ENCODE data around the gene KMT2C.
"Not testable (repeated sequence)": the region's sequence is repeated elsewhere in the genome, so short reads cannot be mapped to it uniquely, and the experiment has no call there.

KMT2C gene

GRCh38 chr7:152441168-152441567 lies 5.4 kb upstream of the KMT2C start:
- H3K27ac ChIP-seq (ENCODE audit: low read depth, low read length); H3K27me3 ChIP-seq (ENCODE audit: control insufficient read depth, insufficient read depth, low read length): not testable (repeated sequence)

DNA sequence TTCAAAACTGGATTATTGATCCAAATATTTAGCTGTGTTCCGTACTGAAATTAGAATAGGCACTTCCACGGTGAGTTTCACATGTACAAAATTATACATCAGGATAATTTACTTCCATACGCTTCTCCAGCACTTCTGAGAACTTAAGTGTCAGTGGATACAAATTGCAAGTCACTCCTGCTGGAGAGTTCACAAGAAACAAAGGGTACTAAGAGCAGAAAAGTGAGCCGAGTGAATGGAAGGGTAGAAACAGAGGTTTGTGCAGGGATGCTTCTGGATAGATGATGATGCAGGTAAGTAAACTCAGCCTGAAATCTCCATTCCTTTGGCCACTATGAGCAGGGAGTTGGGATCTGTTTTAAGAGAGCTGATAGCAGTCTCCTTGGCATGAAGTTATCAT lies 2.2 kb upstream of the KMT2C start:
- not testable (repeated sequence) for H3K4me3 ChIP-seq (ENCODE audit: low read depth, low read length); H3K9ac ChIP-seq (ENCODE audit: low read depth, low read length); H3K36me3 ChIP-seq (ENCODE audit: control insufficient read depth, insufficient read depth, low read length); H3K27ac ChIP-seq (ENCODE audit: low read depth, low read length); H3K9me3 ChIP-seq (ENCODE audit: control insufficient read depth, insufficient read depth, low read length); H3K27me3 ChIP-seq (ENCODE audit: control insufficient read depth, insufficient read depth, low read length)
- H3K4me1 ChIP-seq (ENCODE audit: control insufficient read depth, insufficient read depth, low read length): peaks cover 13% of the 10 kb centered on the region

More at GRCh38 chr7:152441168-152441567, 5.4 kb upstream of the KMT2C start:
- not testable (repeated sequence) for H3K4me3 ChIP-seq (ENCODE audit: low read depth, low read length); H3K4me1 ChIP-seq (ENCODE audit: control insufficient read depth, insufficient read depth, low read length); H3K9me3 ChIP-seq (ENCODE audit: control insufficient read depth, insufficient read depth, low read length); H3K36me3 ChIP-seq (ENCODE audit: control insufficient read depth, insufficient read depth, low read length); H3K9ac ChIP-seq (ENCODE audit: low read depth, low read length)

- Histone ChIP-seq H3K4me1 (ENCODE audit: control insufficient read depth, insufficient read depth, low read length) (peaks cover 13% of the 10 kb centered on the region), H3K27ac (ENCODE audit: low read depth, low read length) (peak overlapping the region; percentile 54), H3K9ac (ENCODE audit: low read depth, low read length) (0 out of 2 replicates have a peak overlapping the region, but pooled peaks have one; percentile 44), H3K4me3 (ENCODE audit: low read depth, low read length) (peak overlapping the region; percentile 70)
- H3K36me3 ChIP-seq (ENCODE audit: control insufficient read depth, insufficient read depth, low read length); H3K9me3 ChIP-seq (ENCODE audit: control insufficient read depth, insufficient read depth, low read length); H3K27me3 ChIP-seq (ENCODE audit: control insufficient read depth, insufficient read depth, low read length): not testable (repeated sequence)
These were observed 1.2 kb upstream of the KMT2C start for GRCh38 chr7:152436931-152437575.

GRCh38 chr7:152436111-152436930 lies 518 bp upstream of the KMT2C start:
- no peaks in the 10 kb centered on the region for H3K36me3 ChIP-seq (ENCODE audit: control insufficient read depth, insufficient read depth, low read length)
- H3K4me1 ChIP-seq (ENCODE audit: control insufficient read depth, insufficient read depth, low read length): peaks cover 17% of the 10 kb centered on the region
- H3K9ac ChIP-seq (ENCODE audit: low read depth, low read length): 0 out of 2 replicates have a peak overlapping the region, but pooled peaks have one; percentile 44
- peak overlapping the region; percentile 73 for H3K4me3 ChIP-seq (ENCODE audit: low read depth, low read length)
- H3K27ac ChIP-seq (ENCODE audit: low read depth, low read length): peak overlapping the region; percentile 90
- no peaks in the 10 kb centered on the region for H3K9me3 ChIP-seq (ENCODE audit: control insufficient read depth, insufficient read depth, low read length)
- H3K27me3 ChIP-seq (ENCODE audit: control insufficient read depth, insufficient read depth, low read length): peaks cover 3% of the 10 kb centered on the region; the same call in 1 of the 2 replicates

GRCh38 chr7:152434511-152435383 lies 1.1 kb downstream of the KMT2C start:
- Histone ChIP-seq H3K4me1 (ENCODE audit: control insufficient read depth, insufficient read depth, low read length) (peaks cover 20% of the 10 kb centered on the region), H3K4me3 (ENCODE audit: low read depth, low read length) (peak overlapping the region; percentile 85), H3K27ac (ENCODE audit: low read depth, low read length) (peak overlapping the region; percentile 69)
- not testable (repeated sequence) for H3K36me3 ChIP-seq (ENCODE audit: control insufficient read depth, insufficient read depth, low read length); H3K27me3 ChIP-seq (ENCODE audit: control insufficient read depth, insufficient read depth, low read length); H3K9ac ChIP-seq (ENCODE audit: low read depth, low read length); H3K9me3 ChIP-seq (ENCODE audit: control insufficient read depth, insufficient read depth, low read length)

GRCh38 chr7:152433721-152434490 lies 1.9 kb downstream of the KMT2C start:
- H3K27ac ChIP-seq (ENCODE audit: low read depth, low read length); H3K9ac ChIP-seq (ENCODE audit: low read depth, low read length): not testable (repeated sequence)

GRCh38 chr7:152432735-152433134 lies 3.1 kb downstream of the KMT2C start:
- H3K27me3 ChIP-seq (ENCODE audit: control insufficient read depth, insufficient read depth, low read length); H3K36me3 ChIP-seq (ENCODE audit: control insufficient read depth, insufficient read depth, low read length); H3K9ac ChIP-seq (ENCODE audit: low read depth, low read length); H3K4me3 ChIP-seq (ENCODE audit: low read depth, low read length); H3K9me3 ChIP-seq (ENCODE audit: control insufficient read depth, insufficient read depth, low read length); H3K27ac ChIP-seq (ENCODE audit: low read depth, low read length): not testable (repeated sequence)
- peaks cover 32% of the 10 kb centered on the region for H3K4me1 ChIP-seq (ENCODE audit: control insufficient read depth, insufficient read depth, low read length)

More at GRCh38 chr7:152433721-152434490, 1.9 kb downstream of the KMT2C start:
- not testable (repeated sequence) for H3K9me3 ChIP-seq (ENCODE audit: control insufficient read depth, insufficient read depth, low read length); H3K36me3 ChIP-seq (ENCODE audit: control insufficient read depth, insufficient read depth, low read length); H3K27me3 ChIP-seq (ENCODE audit: control insufficient read depth, insufficient read depth, low read length)
- Histone ChIP-seq H3K4me1 (ENCODE audit: control insufficient read depth, insufficient read depth, low read length) (peaks cover 24% of the 10 kb centered on the region), H3K4me3 (ENCODE audit: low read depth, low read length) (peak overlapping the region; percentile 85)

DNA sequence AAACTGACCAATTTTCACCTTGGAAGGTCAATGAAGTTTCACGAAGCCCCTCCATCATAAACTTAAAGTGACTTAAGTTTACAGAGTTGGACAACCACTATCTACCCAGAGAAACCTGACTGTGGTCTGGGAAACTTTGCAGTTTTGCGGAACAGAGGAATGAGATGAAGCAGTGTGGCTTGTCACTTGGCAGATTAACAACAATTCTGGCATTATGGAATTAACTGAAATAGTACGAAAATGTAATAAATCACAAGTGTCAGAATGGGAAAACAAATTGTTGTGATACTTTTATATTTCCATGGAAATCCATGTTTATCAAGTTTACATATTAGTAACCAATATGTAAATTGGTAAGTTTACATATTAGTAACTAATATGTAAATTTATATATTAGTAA lies 4.9 kb downstream of the KMT2C start:
- Histone ChIP-seq H3K27ac (ENCODE audit: low read depth, low read length) (no peak overlapping the region), H3K9me3 (ENCODE audit: control insufficient read depth, insufficient read depth, low read length) (no peaks in the 10 kb centered on the region), H3K4me3 (ENCODE audit: low read depth, low read length) (no peak overlapping the region), H3K9ac (ENCODE audit: low read depth, low read length) (no peak overlapping the region), H3K4me1 (ENCODE audit: control insufficient read depth, insufficient read depth, low read length) (peaks cover 32% of the 10 kb centered on the region), H3K27me3 (ENCODE audit: control insufficient read depth, insufficient read depth, low read length) (no peaks in the 10 kb centered on the region), H3K36me3 (ENCODE audit: control insufficient read depth, insufficient read depth, low read length) (no peaks in the 10 kb centered on the region)

- peaks cover 32% of the 10 kb centered on the region for H3K4me1 ChIP-seq (ENCODE audit: control insufficient read depth, insufficient read depth, low read length)
- not testable (repeated sequence) for H3K9ac ChIP-seq (ENCODE audit: low read depth, low read length); H3K27ac ChIP-seq (ENCODE audit: low read depth, low read length); H3K4me3 ChIP-seq (ENCODE audit: low read depth, low read length); H3K9me3 ChIP-seq (ENCODE audit: control insufficient read depth, insufficient read depth, low read length); H3K27me3 ChIP-seq (ENCODE audit: control insufficient read depth, insufficient read depth, low read length); H3K36me3 ChIP-seq (ENCODE audit: control insufficient read depth, insufficient read depth, low read length)
These were observed 5.7 kb downstream of the KMT2C start for GRCh38 chr7:152430118-152430517.

DNA sequence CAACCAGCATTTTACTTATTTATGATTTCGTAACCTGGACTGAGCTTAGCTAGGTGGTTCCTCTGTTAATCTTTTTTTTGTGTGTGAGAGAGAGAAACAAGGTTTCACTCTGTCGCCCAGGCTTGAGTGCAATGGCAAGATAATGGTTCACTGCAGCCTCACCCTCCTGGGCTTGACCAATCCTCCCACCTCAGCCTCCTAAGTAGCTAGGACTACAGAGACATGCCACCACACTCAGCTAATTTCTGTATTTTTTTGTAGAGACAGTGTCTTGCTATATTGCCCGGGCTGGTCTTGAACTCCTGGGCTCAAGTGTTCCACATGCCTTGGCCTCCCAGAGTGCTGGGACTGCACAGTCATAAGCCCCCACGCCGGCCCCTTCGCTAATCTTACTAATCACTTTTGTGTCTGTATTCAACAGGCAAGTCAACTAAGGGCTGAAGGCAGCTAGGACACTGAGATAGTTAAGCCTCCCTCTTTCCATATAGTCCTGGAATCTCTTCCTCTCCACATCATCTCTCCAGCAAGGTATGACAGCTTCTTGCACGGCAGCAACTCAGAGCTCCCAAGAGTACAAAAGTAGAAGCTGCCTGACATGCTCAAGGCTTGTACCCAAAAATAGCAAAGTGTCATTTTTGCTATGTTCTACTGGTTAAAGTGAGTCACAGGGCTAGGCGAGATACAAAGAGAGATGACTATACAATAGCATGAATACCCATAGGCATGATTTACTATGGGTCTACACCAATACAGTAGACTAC lies 11.3 kb downstream of the KMT2C start:
- Histone ChIP-seq H3K36me3 (ENCODE audit: control insufficient read depth, insufficient read depth, low read length) (no peaks in the 10 kb centered on the region), H3K27me3 (ENCODE audit: control insufficient read depth, insufficient read depth, low read length) (no peaks in the 10 kb centered on the region), H3K27ac (ENCODE audit: low read depth, low read length) (no peak overlapping the region), H3K9ac (ENCODE audit: low read depth, low read length) (no peak overlapping the region), H3K4me1 (ENCODE audit: control insufficient read depth, insufficient read depth, low read length) (peaks cover 19% of the 10 kb centered on the region), H3K4me3 (ENCODE audit: low read depth, low read length) (no peak overlapping the region), H3K9me3 (ENCODE audit: control insufficient read depth, insufficient read depth, low read length) (no peaks in the 10 kb centered on the region)

Measured in HUES48 (cell line).